ENCODE data around the gene WDFY2. TPM values are rescaled to one million over a fixed set of nuclear protein-coding genes. Genes with fewer than 3 reads are reported as not detected.

WDFY2 gene
- total and polyA plus RNA-seq, 2 of the 8 experiments (the other 6 are each of a cell fraction or from before 2014, with no cell fraction given) = 13.9 to 29.0 TPM

GRCh38 chr13:51801631-51802099 lies 217.4 kb downstream of the WDFY2 start:
- no peak overlapping the region for H3K9ac ChIP-seq (replicated peaks in 1 of 4; ENCODE audit: extremely low read depth in 1 of 4, low read depth in 3 of 4, low read length in 3 of 4)
- FAIRE-seq = no peak
- H3K36me3 ChIP-seq (ENCODE audit: control insufficient read depth in 2 of 4, insufficient read depth in 4 of 4, low read length in 3 of 4) = no peaks in the 10 kb centered on the region
- H2AK5ac ChIP-seq (ENCODE audit: low read depth, low read length) = no peak overlapping the region
- H3K4me2 ChIP-seq (ENCODE audit: insufficient read depth in 1 of 2, low read depth in 2 of 2, low read length in 2 of 2) = 0 out of 4 replicates have a peak overlapping the region, but pooled peaks of 1 of the 2 experiments have one; percentile 80
- no peak overlapping the region; the same call in 1 of the 2 replicates for H2BK12ac ChIP-seq (ENCODE audit: low read depth, low read length)
- no peaks in the 10 kb centered on the region for H3K79me2 ChIP-seq (ENCODE audit: control insufficient read depth in 1 of 2, insufficient read depth in 2 of 2, low read length in 2 of 2)
- peaks cover 14 to 26% (median 18%) of the 10 kb centered on the region in 4 experiments for H3K4me1 ChIP-seq (replicated peaks in 1 of 4; ENCODE audit: control insufficient read depth in 3 of 4, insufficient read depth in 4 of 4, low read length in 3 of 4)
- 0 out of 7 replicates have a peak, but pooled peaks cover 0 to 2% (median 0%) of the 10 kb centered on the region in 4 experiments for H3K27me3 ChIP-seq (replicated peaks in 1 of 4; ENCODE audit: control insufficient read depth in 3 of 4, extremely low read depth in 1 of 4, insufficient read depth in 3 of 4, low read length in 3 of 4)
- no peak overlapping the region for H2AFZ ChIP-seq (ENCODE audit: low read length)
- no peak overlapping the region for H4K91ac ChIP-seq (replicated peaks; ENCODE audit: insufficient read length, low read length)
- H3K18ac ChIP-seq (ENCODE audit: extremely low read depth, low read length) = no peak overlapping the region
- no peaks in the 10 kb centered on the region for H4K20me1 ChIP-seq (replicated peaks in 1 of 2; ENCODE audit: control insufficient read depth in 1 of 2, insufficient read depth in 2 of 2, low read length in 2 of 2)
- H3K23ac ChIP-seq (ENCODE audit: insufficient read length) = no peak overlapping the region
- no peak overlapping the region for H3K56ac ChIP-seq (replicated peaks; ENCODE audit: insufficient read length, low read depth, low read length)
- no peak overlapping the region; a peak in 1 of 8 replicates for H3K4me3 ChIP-seq (ENCODE audit: extremely low read depth in 1 of 4, insufficient read depth in 2 of 4, low read depth in 3 of 4, low read length in 4 of 4)
- H4K5ac ChIP-seq (ENCODE audit: insufficient read length, low read depth, low read length) = no peak overlapping the region
- ChIA-PET POLR2A (ENCODE audit: partially characterized antibody) (interaction anchor here (0.6 to 2.6 kb wide), 3 partner anchors 174 to 369 kb away, joined by 3 to 11 read pairs (median 4); partner anchors contain the start of gene INTS6), CTCF (ENCODE audit: partially characterized antibody) (interaction anchor here (1.1 to 9.1 kb wide), 6 partner anchors 14 to 373 kb away, joined by 3 to 123 read pairs (median 4); partner anchors contain the start of gene TMEM272)
- no peak overlapping the region for H3K14ac ChIP-seq (ENCODE audit: insufficient read length)
- no peak overlapping the region for H2BK120ac ChIP-seq (replicated peaks; ENCODE audit: low read depth, low read length)
- no peak overlapping the region for H3K27ac ChIP-seq (ENCODE audit: low read depth, low read length)
- H2BK15ac ChIP-seq (ENCODE audit: low read length) = no peak overlapping the region
- H3K9me3 ChIP-seq (ENCODE audit: insufficient read depth in 2 of 2, low read depth in 1 of 2, low read length in 1 of 2) = no peaks in the 10 kb centered on the region
- H4K8ac ChIP-seq (ENCODE audit: extremely low read depth, insufficient read depth, low read length) = no peak overlapping the region
- no peak overlapping the region for H2BK20ac ChIP-seq (ENCODE audit: low read length)
- 86% methylated on average over 7 of the region's 7 CpGs; no CpG with 5 or more reads in 1 of the 2 experiments for WGBS, 2 experiments (ENCODE audit: extremely low coverage in 1 of 2, insufficient coverage in 1 of 2, insufficient read length in 1 of 2, insufficient replicate concordance in 2 of 2, low coverage in 1 of 2, low lambda C conversion rate in 2 of 2, missing lambda C conversion rate in 1 of 2)
- H2BK5ac ChIP-seq (ENCODE audit: low read depth, low read length) = no peak overlapping the region
- H3K23me2 ChIP-seq (ENCODE audit: low read depth, low read length) = peaks cover 8% of the 10 kb centered on the region
- H3K4ac ChIP-seq (replicated peaks; ENCODE audit: insufficient read length, low read depth, low read length) = no peak overlapping the region
- DNase-seq (ENCODE audit: low read depth in 1 of 2, low spot score in 2 of 2) = no peak
- no peaks in the 10 kb centered on the region for H3K79me1 ChIP-seq (ENCODE audit: low read depth, low read length)
- TF ChIP-seq YY1 (IDR thresholded peaks at IDR 0.05; ENCODE audit: low read depth, low read length) (no peak), RAD21 (IDR thresholded peaks at IDR 0.05 in 1 of 2, conservative IDR thresholded peaks at IDR 0.05 in 1 of 2; ENCODE audit: low read depth in 2 of 2, low read length in 2 of 2) (no peak), HDAC2 (IDR thresholded peaks at IDR 0.05; ENCODE audit: borderline replicate concordance in 1 of 2, low read depth in 2 of 2, low read length in 2 of 2) (no peak), SIX5 (IDR thresholded peaks at IDR 0.05; ENCODE audit: low read depth, low read length) (no peak), RXRA (IDR thresholded peaks at IDR 0.05; ENCODE audit: insufficient read depth, low read depth, low read length) (no peak), ATF2 (IDR thresholded peaks at IDR 0.05; ENCODE audit: low read length) (no peak), EGR1 (IDR thresholded peaks at IDR 0.05; ENCODE audit: borderline replicate concordance, low read depth, low read length) (no peak), GABPA (IDR thresholded peaks at IDR 0.05; ENCODE audit: borderline replicate concordance, insufficient read depth, low read length) (no peak)

Data from H1 (cell line).